Activated CD4-positive, alpha-beta memory T cell treated with anti-CD3 and anti-CD28 coated beads for 36 hours (primary cell): ENCODE results near the gene PILRB. TPM values are rescaled to one million over a fixed set of nuclear protein-coding genes. Genes with fewer than 3 reads are reported as not detected.
"Not testable (repeated sequence)": the region's sequence is repeated elsewhere in the genome, so short reads cannot be mapped to it uniquely, and the experiment has no call there.

Experiments
- CTCF ChIA-PET: fragments of 350-600 bp; sonication (Branson Sonifier 250); formaldehyde crosslinking; loops from one replicate; lab custom pipeline; 2021; ENCODE audit warnings: antibody characterized with exemption, inconsistent platforms; lab: Charles Lee
- POLR2A ChIA-PET: fragments of 350-600 bp; sonication (Branson Sonifier 250); formaldehyde crosslinking; loops from one replicate; lab custom pipeline; 2021; ENCODE audit warnings: antibody characterized with exemption; lab: Charles Lee
- DNase-seq: peaks from one replicate; pipeline ENCODE4 v3.0.0-alpha.2; 2020
- H3K27ac Mint-ChIP-seq: one replicate; pipeline ENCODE4 v1.8.0; 2021; ENCODE audit warnings: mixed read lengths
- H3K27me3 Mint-ChIP-seq: one replicate; pipeline ENCODE4 v1.8.0; 2021; ENCODE audit warnings: mixed read lengths
- H3K36me3 Mint-ChIP-seq: one replicate; pipeline ENCODE4 v1.8.0; 2021; ENCODE audit warnings: mixed read lengths
- H3K4me1 Mint-ChIP-seq: one replicate; pipeline ENCODE4 v1.8.0; 2021; ENCODE audit warnings: low read depth, mixed read lengths
- H3K4me3 Mint-ChIP-seq: one replicate; pipeline ENCODE4 v1.8.0; 2021; ENCODE audit warnings: mild to moderate bottlenecking, mixed read lengths
- H3K9me3 Mint-ChIP-seq: one replicate; pipeline ENCODE4 v1.8.0; 2021; ENCODE audit warnings: mixed read lengths
- intact Hi-C: fragments of 100-400 bp; cut with micrococcal nuclease; formaldehyde crosslinking; loops from one replicate; pipeline ENCODE4 v1.15.1; 2023
- total RNA-seq, 2 experiments: library from RNA; stranded (reverse); gene quantifications; one replicate each; pipeline ENCODE4 v1.2.3, GENCODE V29; 2021

PILRB gene
- total RNA-seq, 2 experiments from 2014 or later: 27.4 to 30.2 TPM

- CTCF ChIA-PET: interaction anchor here (1.2 kb wide), 1 partner anchor 49 kb away, joined by 6 read pairs; no protein-coding TSS in a partner anchor
These were observed 918 bp downstream of the PILRB start for GRCh38 chr7:100358857-100359212.

GRCh38 chr7:100360135-100360854, 2.4 kb downstream of the PILRB start:
- CTCF ChIA-PET: no interaction called here
- POLR2A ChIA-PET: no interaction called here
- no peaks in the 10 kb centered on the region for H3K27me3 Mint-ChIP-seq
- no peaks in the 10 kb centered on the region for H3K9me3 Mint-ChIP-seq
- H3K36me3 Mint-ChIP-seq: peaks cover 58% of the 10 kb centered on the region
- peaks cover 15% of the 10 kb centered on the region for H3K4me1 Mint-ChIP-seq
- DNase-seq: no peak
- no peak overlapping the region for H3K27ac Mint-ChIP-seq
- H3K4me3 Mint-ChIP-seq: no peak overlapping the region
- intact Hi-C loops: no loop called here

More at GRCh38 chr7:100358857-100359212, 918 bp downstream of the PILRB start:
- POLR2A ChIA-PET: interaction anchor here (0.7 kb wide), 1 partner anchor 14 kb away, joined by 4 read pairs; no protein-coding TSS in a partner anchor
- Mint-ChIP-seq H3K9me3 (no peaks in the 10 kb centered on the region), H3K4me1 (peaks cover 5% of the 10 kb centered on the region), H3K36me3 (peaks cover 58% of the 10 kb centered on the region), H3K4me3 (no peak overlapping the region), H3K27ac (no peak overlapping the region), H3K27me3 (no peaks in the 10 kb centered on the region)
- intact Hi-C loops: no loop called here
- DNase-seq: no peak

GRCh38 chr7:100363098-100363497, 5.2 kb downstream of the PILRB start:
- ChIA-PET CTCF (no interaction called here), POLR2A (no interaction called here)
- Mint-ChIP-seq H3K36me3 (peaks cover 61% of the 10 kb centered on the region), H3K4me3 (no peak overlapping the region), H3K27ac (no peak overlapping the region), H3K9me3 (no peaks in the 10 kb centered on the region), H3K4me1 (peaks cover 34% of the 10 kb centered on the region), H3K27me3 (no peaks in the 10 kb centered on the region)
- intact Hi-C loops: no loop called here
- DNase-seq: no peak

GRCh38 chr7:100363797-100364196, 5.9 kb downstream of the PILRB start:
- ChIA-PET POLR2A (interaction anchor here (1.2 kb wide), 1 partner anchor 58 kb away, joined by 3 read pairs; no protein-coding TSS in a partner anchor), CTCF (interaction anchor here (2.1 kb wide), 1 partner anchor 44 kb away, joined by 12 read pairs; no protein-coding TSS in a partner anchor)
- H3K9me3 Mint-ChIP-seq, DNase-seq, H3K27ac Mint-ChIP-seq, H3K27me3 Mint-ChIP-seq, H3K4me3 Mint-ChIP-seq: not testable (repeated sequence)
- Mint-ChIP-seq H3K36me3 (peaks cover 57% of the 10 kb centered on the region), H3K4me1 (peaks cover 34% of the 10 kb centered on the region)
- intact Hi-C loops: loop anchor here (2.0 kb wide), 1 partner anchor 43 kb away; no protein-coding TSS in a partner anchor

- POLR2A ChIA-PET: interaction anchor here (1.2 kb wide), 1 partner anchor 58 kb away, joined by 3 read pairs; no protein-coding TSS in a partner anchor
- H3K4me1 Mint-ChIP-seq: peaks cover 34% of the 10 kb centered on the region
- intact Hi-C loops: loop anchor here (2.0 kb wide), 1 partner anchor 42 kb away; no protein-coding TSS in a partner anchor
- CTCF ChIA-PET: interaction anchor here (1.9 to 2.1 kb wide), 2 partner anchors 17 to 43 kb away, joined by 5 to 12 read pairs; no protein-coding TSS in a partner anchor
- H3K4me3 Mint-ChIP-seq: no peak overlapping the region
- H3K36me3 Mint-ChIP-seq: peaks cover 52% of the 10 kb centered on the region
- no peaks in the 10 kb centered on the region for H3K9me3 Mint-ChIP-seq
- no peaks in the 10 kb centered on the region for H3K27me3 Mint-ChIP-seq
- DNase-seq: no peak
- no peak overlapping the region for H3K27ac Mint-ChIP-seq
These were observed 6.6 kb downstream of the PILRB start for GRCh38 chr7:100364480-100364879.

GRCh38 chr7:100365998-100366367, 8.1 kb downstream of the PILRB start:
- POLR2A ChIA-PET: interaction anchor here (0.8 to 2.3 kb wide), 5 partner anchors 18 to 265 kb away, joined by 3 to 12 read pairs (median 3); partner anchors contain the start of genes AP4M1, MCM7 and ZCWPW1
- not testable (repeated sequence) for H3K27me3 Mint-ChIP-seq, H3K9me3 Mint-ChIP-seq, H3K4me3 Mint-ChIP-seq
- Mint-ChIP-seq H3K27ac (peak overlapping the region; percentile 45), H3K36me3 (peaks cover 43% of the 10 kb centered on the region), H3K4me1 (peaks cover 34% of the 10 kb centered on the region)
- peak; percentile 34 for DNase-seq
- intact Hi-C loops: loop anchor here (1.0 to 5.0 kb wide), 3 partner anchors 30 to 94 kb away; no protein-coding TSS in a partner anchor
- CTCF ChIA-PET: interaction anchor here (0.9 to 2.1 kb wide), 4 partner anchors 18 to 41 kb away, joined by 4 to 12 read pairs (median 6); no protein-coding TSS in a partner anchor

GRCh38 chr7:100366411-100367250, 8.7 kb downstream of the PILRB start:
- peaks cover 35% of the 10 kb centered on the region for H3K4me1 Mint-ChIP-seq
- CTCF ChIA-PET: no interaction called here
- peak; percentile 60 for DNase-seq
- intact Hi-C loops: loop anchor here (5.0 kb wide), 1 partner anchor 94 kb away; no protein-coding TSS in a partner anchor
- H3K36me3 Mint-ChIP-seq: peaks cover 39% of the 10 kb centered on the region
- no peaks in the 10 kb centered on the region for H3K27me3 Mint-ChIP-seq
- H3K4me3 Mint-ChIP-seq: no peak overlapping the region
- H3K27ac Mint-ChIP-seq: peak overlapping the region; percentile 45
- POLR2A ChIA-PET: interaction anchor here (2.3 kb wide), 1 partner anchor 30 kb away, joined by 12 read pairs; no protein-coding TSS in a partner anchor
- no peaks in the 10 kb centered on the region for H3K9me3 Mint-ChIP-seq

- H3K27ac Mint-ChIP-seq: no peak overlapping the region
- peaks cover 34% of the 10 kb centered on the region for H3K36me3 Mint-ChIP-seq
- H3K27me3 Mint-ChIP-seq: no peaks in the 10 kb centered on the region
- peaks cover 38% of the 10 kb centered on the region for H3K4me1 Mint-ChIP-seq
- no peaks in the 10 kb centered on the region for H3K9me3 Mint-ChIP-seq
- CTCF ChIA-PET: no interaction called here
- DNase-seq: no peak
- POLR2A ChIA-PET: no interaction called here
- H3K4me3 Mint-ChIP-seq: no peak overlapping the region
- intact Hi-C loops: loop anchor here (5.0 kb wide), 1 partner anchor 95 kb away; no protein-coding TSS in a partner anchor
These were observed 9.3 kb downstream of the PILRB start for GRCh38 chr7:100367251-100367620.

GRCh38 chr7:100367676-100368613, 10.0 kb downstream of the PILRB start:
- POLR2A ChIA-PET: no interaction called here
- H3K36me3 Mint-ChIP-seq: peaks cover 28% of the 10 kb centered on the region

GRCh38 chr7:100369105-100369504, 11.2 kb downstream of the PILRB start:
- peaks cover 37% of the 10 kb centered on the region for H3K4me1 Mint-ChIP-seq
- intact Hi-C loops: loop anchor here (5.0 kb wide), 1 partner anchor 97 kb away; no protein-coding TSS in a partner anchor

More at GRCh38 chr7:100367676-100368613, 10.0 kb downstream of the PILRB start:
- peaks cover 41% of the 10 kb centered on the region for H3K4me1 Mint-ChIP-seq
- no peak overlapping the region for H3K4me3 Mint-ChIP-seq
- intact Hi-C loops: loop anchor here (5.0 kb wide), 1 partner anchor 96 kb away; no protein-coding TSS in a partner anchor
- H3K9me3 Mint-ChIP-seq: no peaks in the 10 kb centered on the region
- H3K27ac Mint-ChIP-seq: no peak overlapping the region
- H3K27me3 Mint-ChIP-seq: no peaks in the 10 kb centered on the region
- CTCF ChIA-PET: no interaction called here
- DNase-seq: no peak

GRCh38 chr7:100370303-100370702, 12.4 kb downstream of the PILRB start:
- Mint-ChIP-seq H3K36me3 (peaks cover 15% of the 10 kb centered on the region), H3K27me3 (no peaks in the 10 kb centered on the region), H3K27ac (no peak overlapping the region), H3K4me3 (no peak overlapping the region), H3K9me3 (no peaks in the 10 kb centered on the region), H3K4me1 (peaks cover 27% of the 10 kb centered on the region)
- DNase-seq: no peak
- ChIA-PET POLR2A (no interaction called here), CTCF (no interaction called here)
- intact Hi-C loops: no loop called here

More at GRCh38 chr7:100369105-100369504, 11.2 kb downstream of the PILRB start:
- H3K27me3 Mint-ChIP-seq: no peaks in the 10 kb centered on the region
- H3K9me3 Mint-ChIP-seq: no peaks in the 10 kb centered on the region
- DNase-seq: no peak
- H3K27ac Mint-ChIP-seq: no peak overlapping the region
- peaks cover 21% of the 10 kb centered on the region for H3K36me3 Mint-ChIP-seq
- POLR2A ChIA-PET: no interaction called here
- no peak overlapping the region for H3K4me3 Mint-ChIP-seq
- CTCF ChIA-PET: no interaction called here
